CD4-positive, alpha-beta memory T cell (primary cell): ENCODE measurements around the gene PTGER1. TPM values are rescaled to one million over a fixed set of nuclear protein-coding genes. Genes with fewer than 3 reads are reported as not detected.
A peak's percentile ranks its signal among the peaks of the same experiment; 100 is the strongest.

ENCODE experiments used
- CTCF ChIA-PET: fragments of 350-600 bp; sonication (Branson Sonifier 250); formaldehyde crosslinking; loops from one replicate; lab custom pipeline; 2021; ENCODE audit warnings: inconsistent platforms; ENCODE audit not compliant: partially characterized antibody; lab: Charles Lee
- POLR2A ChIA-PET: fragments of 350-600 bp; sonication (Branson Sonifier 250); formaldehyde crosslinking; loops from one replicate; lab custom pipeline; 2021; ENCODE audit not compliant: partially characterized antibody; lab: Charles Lee
- DNase-seq, 5 donors: peaks; one replicate each; pipeline versions ENCODE4 v3.0.0 to v3.0.0-alpha.2; 2020 to 2022; ENCODE audit warnings: mixed read lengths in 1 of 5
- H3K27ac ChIP-seq: one replicate; pipeline ENCODE4 v1.7.0; 2013; ENCODE audit warnings: low read depth, low read length
- H3K27me3 ChIP-seq: 2 replicates; pipeline ENCODE4 v1.7.0; 2013; ENCODE audit warnings: mild to moderate bottlenecking, low read length, moderate library complexity; ENCODE audit not compliant: insufficient read depth
- H3K36me3 ChIP-seq: 2 replicates; pipeline ENCODE4 v1.7.0; 2013; ENCODE audit warnings: mild to moderate bottlenecking, low read length, moderate library complexity; ENCODE audit not compliant: insufficient read depth
- H3K4me1 ChIP-seq: 2 replicates; pipeline ENCODE4 v1.7.0; 2013; ENCODE audit warnings: mild to moderate bottlenecking, low read length, moderate library complexity; ENCODE audit not compliant: insufficient read depth
- H3K4me3 ChIP-seq, 2 donors: one replicate each; pipeline ENCODE4 v1.7.0; 2013; ENCODE audit warnings: low read length in 2 of 2, mild to moderate bottlenecking in 1 of 2
- H3K9me3 ChIP-seq, 2 donors: one replicate each; pipeline ENCODE4 v1.7.0; 2013; ENCODE audit warnings: low read length in 2 of 2, control low read depth in 1 of 2; ENCODE audit not compliant: control insufficient read depth in 1 of 2
- H3K27ac Mint-ChIP-seq, 7 donors: one replicate each; pipeline ENCODE4 v1.8.0; 2020 to 2021; ENCODE audit warnings: mixed read lengths in 7 of 7, mild to moderate bottlenecking in 6 of 7, inconsistent platforms in 3 of 7, moderate library complexity in 3 of 7
- H3K27me3 Mint-ChIP-seq, 2 donors: one replicate each; pipeline ENCODE4 v1.8.0; 2020 to 2021; ENCODE audit warnings: mixed read lengths in 2 of 2
- H3K36me3 Mint-ChIP-seq, 2 donors: one replicate each; pipeline ENCODE4 v1.8.0; 2020 to 2021; ENCODE audit warnings: mixed read lengths in 2 of 2, inconsistent platforms in 1 of 2, mild to moderate bottlenecking in 1 of 2
- H3K4me1 Mint-ChIP-seq, 4 donors: one replicate each; pipeline ENCODE4 v1.8.0; 2020 to 2021; ENCODE audit warnings: mixed read lengths in 4 of 4, mild to moderate bottlenecking in 1 of 4
- H3K4me3 Mint-ChIP-seq, 8 donors: one replicate each; pipeline ENCODE4 v1.8.0; 2020 to 2021; ENCODE audit warnings: mixed read lengths in 8 of 8, mild to moderate bottlenecking in 7 of 8, moderate library complexity in 6 of 8, inconsistent platforms in 3 of 8
- H3K9me3 Mint-ChIP-seq, 8 donors: one replicate each; pipeline ENCODE4 v1.8.0; 2020 to 2021; ENCODE audit warnings: mixed read lengths in 8 of 8, mild to moderate bottlenecking in 5 of 8, inconsistent platforms in 3 of 8, moderate library complexity in 1 of 8
- intact Hi-C: fragments of 100-400 bp; cut with micrococcal nuclease; formaldehyde crosslinking; loops from one replicate; pipeline ENCODE4 v1.15.1; 2023
- polyA plus RNA-seq, 2 donors: library from polyadenylated mRNA; unstranded; fragments of 300-500 nt; fragmentation: Illumina TruSeq; gene quantifications; one replicate each; pipeline ENCODE4 v1.2.3, GENCODE V29; 2021
- total RNA-seq, 2 experiments: library from RNA; stranded (reverse); gene quantifications; one replicate each; pipeline ENCODE4 v1.2.3, GENCODE V29; 2021

The PTGER1 gene
- total and polyA plus RNA-seq, 4 experiments from 2014 or later: not detected

DNA sequence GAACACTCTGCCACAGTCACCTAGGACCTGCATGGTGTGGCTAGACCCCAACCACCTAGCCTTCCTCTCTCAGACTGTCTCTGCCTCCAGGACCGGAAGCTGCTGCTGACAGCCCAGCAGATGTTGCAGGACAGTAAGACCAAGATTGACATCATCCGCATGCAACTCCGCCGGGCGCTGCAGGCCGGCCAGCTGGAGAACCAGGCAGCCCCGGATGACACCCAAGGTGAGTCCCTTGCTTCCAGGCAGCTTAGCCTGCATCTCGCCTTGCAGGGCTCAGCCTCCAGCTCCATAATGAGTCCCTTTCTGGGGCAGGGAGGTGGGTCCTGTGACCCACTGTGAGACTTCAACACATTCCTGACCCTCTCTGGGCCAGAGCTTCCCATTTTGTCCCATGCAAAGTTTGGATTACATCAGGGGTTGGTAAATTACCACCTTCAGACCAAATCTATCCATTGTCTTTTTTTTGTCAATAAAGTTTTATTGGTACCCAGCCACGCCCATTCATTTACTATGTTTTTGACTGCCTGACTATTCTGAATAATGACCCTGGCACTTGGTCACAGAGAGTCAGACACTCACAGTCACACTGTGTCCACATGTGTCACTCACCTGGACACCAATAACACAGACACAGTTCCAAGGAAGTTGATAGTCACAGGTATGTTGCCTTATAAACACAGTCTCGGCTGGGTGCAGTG lies 28.7 kb downstream of the PTGER1 start:
- Histone ChIP-seq H3K36me3 (peaks cover 79% of the 10 kb centered on the region), H3K9me3 (no peaks in the 10 kb centered on the region), H3K4me3 (no peak overlapping the region), H3K27ac (no peak overlapping the region), H3K4me1 (peaks cover 21% of the 10 kb centered on the region), H3K27me3 (no peaks in the 10 kb centered on the region)
- Mint-ChIP-seq H3K36me3 (peaks cover 63 to 68% of the 10 kb centered on the region in 2 donors), H3K9me3 (no peaks in the 10 kb centered on the region), H3K27ac (peak overlapping the region in 3 of 7 donors; percentile 27 to 60 (median 50)), H3K4me3 (peak overlapping the region in 1 of 8 donors; percentile 31), H3K27me3 (no peaks in the 10 kb centered on the region), H3K4me1 (peaks cover 20 to 47% (median 26%) of the 10 kb centered on the region in 4 donors)
- intact Hi-C loops: no loop called here
- no peak for DNase-seq
- ChIA-PET POLR2A (interaction anchor here (1.1 kb wide), 1 partner anchor 14 kb away, joined by 3 read pairs; the partner anchor contains the start of gene PKN1), CTCF (interaction anchor here (0.6 to 1.2 kb wide), 2 partner anchors 28 to 33 kb away, joined by 3 read pairs; no protein-coding TSS in a partner anchor)

DNA sequence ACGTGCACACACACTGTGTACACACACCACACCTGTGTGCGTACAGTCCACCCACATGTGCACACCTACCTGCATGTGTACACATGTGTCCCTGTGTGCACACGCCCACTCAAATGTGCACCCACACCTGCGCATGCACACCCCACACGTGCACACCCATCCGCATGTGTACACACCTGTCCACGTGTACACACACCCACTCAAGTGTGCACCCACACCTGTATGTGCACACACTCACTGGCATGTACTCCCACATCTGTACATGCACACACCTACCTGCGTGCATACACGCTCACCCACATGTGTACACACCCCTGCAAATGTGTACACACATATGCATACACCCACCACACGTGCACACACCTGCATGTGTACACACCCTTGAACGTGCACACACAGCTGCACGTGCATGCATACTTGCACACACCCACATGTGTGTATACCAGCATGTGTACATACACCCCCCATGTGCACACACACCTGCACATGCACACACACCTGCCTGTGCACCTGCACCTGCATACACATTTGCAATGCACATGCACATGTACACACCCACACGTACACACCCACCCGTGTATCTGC lies 31.4 kb downstream of the PTGER1 start:
- H3K4me3 Mint-ChIP-seq: no peak overlapping the region
- H3K9me3 Mint-ChIP-seq: no peaks in the 10 kb centered on the region
- POLR2A ChIA-PET: no interaction called here
- peaks cover 49% of the 10 kb centered on the region for H3K4me1 ChIP-seq
- H3K27ac ChIP-seq: no peak overlapping the region
- no peak overlapping the region for H3K27ac Mint-ChIP-seq
- H3K27me3 ChIP-seq: no peaks in the 10 kb centered on the region
- H3K36me3 Mint-ChIP-seq: peaks cover 53 to 58% of the 10 kb centered on the region in 2 donors
- CTCF ChIA-PET: interaction anchor here (1.4 kb wide), 1 partner anchor 12 kb away, joined by 3 read pairs; no protein-coding TSS in a partner anchor
- no peaks in the 10 kb centered on the region for H3K27me3 Mint-ChIP-seq
- DNase-seq: no peak
- peaks cover 55% of the 10 kb centered on the region for H3K36me3 ChIP-seq
- H3K4me3 ChIP-seq: no peak overlapping the region
- H3K4me1 Mint-ChIP-seq: peaks cover 29 to 59% (median 34%) of the 10 kb centered on the region in 4 donors
- H3K9me3 ChIP-seq: no peaks in the 10 kb centered on the region
- intact Hi-C loops: no loop called here

DNA sequence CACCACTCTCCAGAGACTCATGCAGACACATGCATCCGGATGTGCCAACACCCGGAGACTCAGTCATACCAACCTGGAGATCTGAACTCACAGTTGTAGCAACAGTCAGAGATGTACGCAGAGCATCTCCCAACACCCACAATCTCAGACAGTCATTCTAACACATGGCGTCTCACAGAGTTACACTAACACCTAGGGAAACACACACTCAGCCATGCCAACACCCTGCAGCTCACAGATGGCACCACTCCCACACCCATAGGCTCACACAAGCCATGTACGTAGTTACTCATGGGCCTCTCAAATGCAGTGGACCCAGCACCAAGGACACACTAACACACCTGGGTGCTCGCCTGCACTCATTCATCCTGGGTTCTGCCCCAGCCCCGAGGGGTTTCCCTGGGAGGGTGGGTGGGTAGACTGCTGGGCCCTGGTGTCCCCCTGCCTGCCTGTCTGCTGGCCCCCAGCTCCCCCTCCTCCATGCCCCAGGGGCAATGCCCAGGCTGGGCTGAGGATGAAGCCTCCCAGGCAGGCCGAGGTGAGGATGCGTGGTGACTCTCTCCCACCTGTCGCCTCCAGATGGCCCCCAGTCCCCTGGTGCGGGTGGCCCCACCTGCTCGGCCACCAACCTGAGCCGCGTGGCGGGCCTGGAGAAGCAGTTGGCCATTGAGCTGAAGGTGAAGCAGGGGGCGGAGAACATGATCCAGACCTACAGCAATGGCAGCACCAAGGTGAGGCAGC lies 32.1 kb downstream of the PTGER1 start:
- no peak for DNase-seq
- Histone ChIP-seq H3K4me1 (peaks cover 47% of the 10 kb centered on the region), H3K27ac (no peak overlapping the region), H3K36me3 (peaks cover 49% of the 10 kb centered on the region), H3K9me3 (no peaks in the 10 kb centered on the region), H3K4me3 (no peak overlapping the region), H3K27me3 (no peaks in the 10 kb centered on the region)
- peaks cover 27 to 60% (median 37%) of the 10 kb centered on the region in 4 donors for H3K4me1 Mint-ChIP-seq
- H3K4me3 Mint-ChIP-seq: peak overlapping the region in 6 of 8 donors; percentile 26 to 46 (median 37)
- ChIA-PET CTCF (no interaction called here), POLR2A (no interaction called here)
- H3K27me3 Mint-ChIP-seq: no peaks in the 10 kb centered on the region
- no peaks in the 10 kb centered on the region for H3K9me3 Mint-ChIP-seq
- intact Hi-C loops: no loop called here
- peaks cover 47 to 52% of the 10 kb centered on the region in 2 donors for H3K36me3 Mint-ChIP-seq
- H3K27ac Mint-ChIP-seq: peak overlapping the region in 3 of 7 donors; percentile 27 to 69 (median 35)

DNA sequence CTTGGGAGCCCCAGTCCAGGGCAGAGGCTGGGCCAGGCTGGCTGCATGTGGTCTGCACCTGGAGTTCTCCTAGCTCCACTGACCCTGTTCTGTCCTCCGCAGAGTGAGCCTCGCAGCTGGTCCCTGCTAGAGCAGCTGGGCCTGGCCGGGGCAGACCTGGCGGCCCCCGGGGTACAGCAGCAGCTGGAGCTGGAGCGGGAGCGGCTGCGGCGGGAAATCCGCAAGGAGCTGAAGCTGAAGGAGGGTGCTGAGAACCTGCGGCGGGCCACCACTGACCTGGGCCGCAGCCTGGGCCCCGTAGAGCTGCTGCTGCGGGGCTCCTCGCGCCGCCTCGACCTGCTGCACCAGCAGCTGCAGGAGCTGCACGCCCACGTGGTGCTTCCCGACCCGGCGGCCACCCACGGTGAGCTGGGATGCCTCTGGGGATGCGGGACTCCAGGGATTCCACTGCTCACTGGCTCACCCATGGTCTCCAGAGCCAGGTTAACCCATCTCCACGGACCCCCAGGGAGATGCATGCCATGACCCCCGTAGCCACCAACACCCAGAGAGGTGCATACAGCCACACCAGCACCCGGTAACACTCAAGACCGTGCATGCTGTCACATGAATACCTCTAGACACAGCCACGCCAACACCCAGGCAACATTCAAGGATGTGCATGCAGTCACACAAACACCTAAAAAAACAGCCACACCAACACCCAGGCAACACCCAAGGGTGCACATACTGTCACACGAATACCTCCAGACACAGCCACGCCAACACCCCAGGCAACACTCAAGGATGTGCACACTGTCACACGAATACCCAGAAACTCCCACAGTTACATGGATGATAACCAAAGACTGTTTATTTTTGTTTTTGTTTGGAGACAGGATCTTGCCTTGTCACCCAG lies 33.9 kb downstream of the PTGER1 start:
- peak overlapping the region; percentile 52 to 98 (median 94) for H3K4me3 Mint-ChIP-seq
- ChIA-PET CTCF (interaction anchor here (0.9 to 1.5 kb wide), 3 partner anchors 9 to 58 kb away, joined by 3 read pairs; no protein-coding TSS in a partner anchor), POLR2A (interaction anchor here (0.6 to 2.6 kb wide), 6 partner anchors 9 to 66 kb away, joined by 3 to 12 read pairs (median 4); no protein-coding TSS in a partner anchor)
- peaks cover 37 to 43% of the 10 kb centered on the region in 2 donors for H3K36me3 Mint-ChIP-seq
- H3K27me3 Mint-ChIP-seq: no peaks in the 10 kb centered on the region
- Histone ChIP-seq H3K4me1 (peaks cover 52% of the 10 kb centered on the region), H3K27me3 (no peaks in the 10 kb centered on the region), H3K27ac (peak overlapping the region; percentile 77), H3K36me3 (peaks cover 38% of the 10 kb centered on the region), H3K4me3 (peak overlapping the region; percentile 70 to 86), H3K9me3 (no peaks in the 10 kb centered on the region)
- H3K9me3 Mint-ChIP-seq: no peaks in the 10 kb centered on the region
- H3K27ac Mint-ChIP-seq: peak overlapping the region in 6 of 7 donors; percentile 27 to 97 (median 94)
- intact Hi-C loops: no loop called here
- peaks cover 25 to 67% (median 44%) of the 10 kb centered on the region in 4 donors for H3K4me1 Mint-ChIP-seq
- DNase-seq: no peak

DNA sequence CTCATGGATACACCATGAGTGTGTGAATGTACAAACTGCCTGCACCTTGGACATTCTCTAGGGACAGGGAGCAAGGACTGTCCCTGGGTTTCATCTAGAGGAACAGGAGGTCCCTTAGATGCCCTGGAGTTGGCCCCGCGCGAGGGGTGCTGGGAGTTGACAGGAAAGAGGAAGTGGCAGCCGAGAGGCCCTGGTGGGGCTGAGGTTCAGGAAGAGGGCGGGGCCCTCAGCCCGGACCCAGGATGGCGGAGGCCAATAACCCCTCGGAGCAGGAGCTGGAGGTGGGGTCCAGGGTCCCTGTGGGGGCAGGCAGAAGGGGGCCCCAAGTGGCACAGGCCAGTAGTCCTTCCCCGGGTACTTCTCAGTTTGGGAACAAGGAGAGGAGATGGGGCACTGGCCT lies 35.1 kb downstream of the PTGER1 start:
- ChIA-PET POLR2A (interaction anchor here (0.6 to 2.6 kb wide), 7 partner anchors 9 to 79 kb away, joined by 3 to 12 read pairs (median 3); partner anchors contain the start of genes DNAJB1 and GIPC1), CTCF (interaction anchor here (1.2 kb wide), 1 partner anchor 303 kb away, joined by 3 read pairs; the partner anchor contains the start of gene ASF1B)
- Histone ChIP-seq H3K9me3 (no peaks in the 10 kb centered on the region), H3K4me3 (peak overlapping the region; percentile 70 to 86), H3K36me3 (peaks cover 29% of the 10 kb centered on the region), H3K4me1 (peaks cover 52% of the 10 kb centered on the region), H3K27me3 (no peaks in the 10 kb centered on the region), H3K27ac (peak overlapping the region; percentile 77)
- intact Hi-C loops: loop anchor here (1.0 kb wide), 2 partner anchors 8 to 21 kb away; partner anchors contain the start of gene DDX39A
- H3K36me3 Mint-ChIP-seq: peaks cover 30 to 40% of the 10 kb centered on the region in 2 donors
- peak overlapping the region; percentile 92 to 98 (median 95) for H3K4me3 Mint-ChIP-seq
- DNase-seq: peak; percentile 67 to 82 (median 71)
- peak overlapping the region; percentile 82 to 97 (median 95) for H3K27ac Mint-ChIP-seq
- H3K9me3 Mint-ChIP-seq: no peaks in the 10 kb centered on the region
- H3K4me1 Mint-ChIP-seq: peaks cover 28 to 70% (median 48%) of the 10 kb centered on the region in 4 donors
- H3K27me3 Mint-ChIP-seq: no peaks in the 10 kb centered on the region

DNA sequence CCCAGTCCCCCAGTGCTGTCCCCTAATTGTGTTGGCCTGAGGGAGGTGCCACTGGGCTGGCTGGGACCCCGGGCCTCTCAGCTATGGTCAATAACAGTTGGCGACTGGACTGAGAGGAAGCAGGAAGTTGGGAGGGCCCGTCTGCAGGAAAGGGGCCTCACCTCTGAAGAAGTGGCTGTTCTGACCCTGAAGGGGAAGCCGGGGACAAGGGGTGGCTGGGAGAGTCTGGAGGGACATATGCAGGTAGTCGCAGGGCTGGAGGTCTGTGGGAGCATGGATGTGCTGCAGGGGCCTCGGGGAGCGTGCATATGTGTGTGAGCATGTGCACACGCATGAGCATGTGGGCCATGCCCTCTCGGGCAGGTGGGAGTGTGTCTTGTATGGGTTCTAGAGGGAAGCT lies 36.1 kb downstream of the PTGER1 start:
- no peaks in the 10 kb centered on the region for H3K9me3 ChIP-seq
- Mint-ChIP-seq H3K4me1 (peaks cover 29 to 72% (median 52%) of the 10 kb centered on the region in 4 donors), H3K4me3 (peak overlapping the region; percentile 69 to 98 (median 94)), H3K9me3 (no peaks in the 10 kb centered on the region), H3K27ac (peak overlapping the region; percentile 14 to 92 (median 77)), H3K36me3 (peaks cover 22 to 34% of the 10 kb centered on the region in 2 donors), H3K27me3 (no peaks in the 10 kb centered on the region)
- intact Hi-C loops: no loop called here
- H3K4me3 ChIP-seq: no peak overlapping the region
- DNase-seq: no peak
- peaks cover 54% of the 10 kb centered on the region for H3K4me1 ChIP-seq
- no peaks in the 10 kb centered on the region for H3K27me3 ChIP-seq
- CTCF ChIA-PET: interaction anchor here (1.1 to 1.8 kb wide), 3 partner anchors 21 to 302 kb away, joined by 3 to 8 read pairs (median 4); partner anchors contain the start of gene ASF1B
- H3K27ac ChIP-seq: no peak overlapping the region
- H3K36me3 ChIP-seq: peaks cover 21% of the 10 kb centered on the region
- POLR2A ChIA-PET: interaction anchor here (1.5 to 2.6 kb wide), 2 partner anchors 19 to 33 kb away, joined by 5 to 8 read pairs; no protein-coding TSS in a partner anchor
